Nephron progenitor cell (in vitro differentiated cells): ENCODE data around the gene PSMD2.

Experiments
- DNase-seq: peaks from one replicate; pipeline ENCODE4 v3.0.0; 2021
- H3K27ac Mint-ChIP-seq: 2 replicates; pipeline ENCODE4 v1.8.0; 2021; ENCODE audit warnings: mild to moderate bottlenecking, moderate library complexity, mixed read lengths
- H3K27me3 Mint-ChIP-seq: 2 replicates; pipeline ENCODE4 v1.8.0; 2021; ENCODE audit warnings: mild to moderate bottlenecking, low read depth, mixed read lengths; ENCODE audit not compliant: poor library complexity
- H3K36me3 Mint-ChIP-seq: 2 replicates; pipeline ENCODE4 v1.8.0; 2021; ENCODE audit warnings: low read depth, mixed read lengths
- H3K4me1 Mint-ChIP-seq: 2 replicates; pipeline ENCODE4 v1.8.0; 2021; ENCODE audit warnings: mixed read lengths
- H3K4me3 Mint-ChIP-seq: 2 replicates; pipeline ENCODE4 v1.8.0; 2021; ENCODE audit warnings: mild to moderate bottlenecking, moderate library complexity, mixed read lengths
- H3K9me3 Mint-ChIP-seq: 2 replicates; pipeline ENCODE4 v1.8.0; 2021; ENCODE audit warnings: mild to moderate bottlenecking, moderate library complexity, mixed read lengths
- CTCF ChIP-seq: fragments of 200-600 bp; sonication (generic); IDR thresholded peaks from 2 replicates; pipeline ENCODE4 v1.5.0; 2021; ENCODE audit warnings: antibody characterized with exemption

PSMD2 gene

GRCh38 chr3:184277366-184277765 lies 21.7 kb upstream of the PSMD2 start:
- Mint-ChIP-seq H3K4me1 (peaks cover 5% of the 10 kb centered on the region), H3K9me3 (no peaks in the 10 kb centered on the region), H3K27me3 (peaks cover 96% of the 10 kb centered on the region), H3K27ac (no peak overlapping the region), H3K4me3 (no peak overlapping the region), H3K36me3 (no peaks in the 10 kb centered on the region)
- no peak for DNase-seq
- TF ChIP-seq CTCF: no peak

- Mint-ChIP-seq H3K36me3 (no peaks in the 10 kb centered on the region), H3K9me3 (no peaks in the 10 kb centered on the region), H3K27ac (no peak overlapping the region), H3K4me3 (no peak overlapping the region), H3K4me1 (no peaks in the 10 kb centered on the region), H3K27me3 (peaks cover 83% of the 10 kb centered on the region)
- no peak for TF ChIP-seq CTCF
- no peak for DNase-seq
These were observed 16.1 kb upstream of the PSMD2 start for GRCh38 chr3:184282941-184283340.

DNA sequence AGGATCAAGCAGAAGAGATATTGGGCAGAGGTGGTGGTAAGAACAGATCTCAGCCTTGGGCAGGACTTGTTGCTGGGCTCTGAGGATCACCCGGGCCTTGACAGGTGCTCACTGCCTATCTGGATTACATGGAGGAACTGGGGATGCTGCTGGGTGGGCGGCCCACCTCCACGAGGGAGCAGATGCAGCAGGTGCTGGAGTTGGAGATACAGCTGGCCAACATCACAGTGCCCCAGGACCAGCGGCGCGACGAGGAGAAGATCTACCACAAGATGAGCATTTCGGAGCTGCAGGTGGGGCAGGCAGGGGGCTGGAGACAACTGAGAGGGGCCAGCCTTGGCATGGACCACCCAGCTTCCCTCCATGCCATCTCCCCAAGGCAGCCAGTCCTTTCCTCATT lies 15.4 kb upstream of the PSMD2 start:
- Mint-ChIP-seq H3K36me3 (no peaks in the 10 kb centered on the region), H3K9me3 (no peaks in the 10 kb centered on the region), H3K27me3 (peaks cover 83% of the 10 kb centered on the region)

DNA sequence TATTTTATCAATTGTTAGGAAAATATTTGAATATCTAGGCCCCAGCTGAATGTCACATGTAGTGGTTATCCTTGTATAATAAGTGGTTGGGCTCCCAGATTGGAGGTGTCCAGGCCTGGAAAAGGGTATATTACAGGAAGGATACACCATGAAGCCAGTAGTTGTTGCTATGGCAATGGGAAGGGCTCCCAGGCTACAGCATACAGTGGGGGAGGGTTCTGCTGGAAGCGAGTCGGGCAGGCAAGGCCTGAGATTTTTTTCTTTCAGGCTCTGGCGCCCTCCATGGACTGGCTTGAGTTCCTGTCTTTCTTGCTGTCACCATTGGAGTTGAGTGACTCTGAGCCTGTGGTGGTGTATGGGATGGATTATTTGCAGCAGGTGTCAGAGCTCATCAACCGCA lies 14.3 kb upstream of the PSMD2 start:
- Mint-ChIP-seq H3K27ac (no peak overlapping the region), H3K27me3 (peaks cover 83% of the 10 kb centered on the region), H3K4me1 (no peaks in the 10 kb centered on the region), H3K9me3 (no peaks in the 10 kb centered on the region), H3K4me3 (no peak overlapping the region), H3K36me3 (no peaks in the 10 kb centered on the region)
- peak; percentile 55 for DNase-seq
- TF ChIP-seq CTCF: no peak

More for the DNA sequence above, 15.4 kb upstream of the PSMD2 start:
- TF ChIP-seq CTCF: no peak
- Mint-ChIP-seq H3K27ac (no peak overlapping the region), H3K4me1 (no peaks in the 10 kb centered on the region), H3K4me3 (no peak overlapping the region)
- no peak for DNase-seq

- H3K4me3 Mint-ChIP-seq: no peak overlapping the region
These were observed 9.6 kb upstream of the PSMD2 start for GRCh38 chr3:184289426-184289938.

More at GRCh38 chr3:184289426-184289938, 9.6 kb upstream of the PSMD2 start:
- H3K27ac Mint-ChIP-seq: no peak overlapping the region
- TF ChIP-seq CTCF: peak; percentile 57
- H3K9me3 Mint-ChIP-seq: no peaks in the 10 kb centered on the region
- H3K27me3 Mint-ChIP-seq: peaks cover 76% of the 10 kb centered on the region
- DNase-seq: peak; percentile 69
- H3K4me1 Mint-ChIP-seq: no peaks in the 10 kb centered on the region
- no peaks in the 10 kb centered on the region for H3K36me3 Mint-ChIP-seq
